ENCODE measurements around the gene CTSV. TPM values are rescaled to one million over a fixed set of nuclear protein-coding genes. Genes with fewer than 3 reads are reported as not detected.
"Not testable (repeated sequence)": the region's sequence is repeated elsewhere in the genome, so short reads cannot be mapped to it uniquely, and the experiment has no call there.

Gene CTSV
- polyA plus RNA-seq, 1 of the 3 experiments (the other 2 are of a cell fraction), result 3.1 TPM

GRCh38 chr9:96999733-97000132, 39.2 kb downstream of the CTSV start:
- H3K4me3 ChIP-seq (ENCODE audit: low read depth in 2 of 2, low read length in 1 of 2); H3K27me3 ChIP-seq (ENCODE audit: insufficient read depth); H3K36me3 ChIP-seq (replicated peaks in 1 of 2; ENCODE audit: control insufficient read depth in 1 of 2, insufficient read depth in 2 of 2, low read length in 1 of 2); H3K4me2 ChIP-seq; H3K4me1 ChIP-seq (ENCODE audit: control insufficient read depth in 1 of 2, insufficient read depth in 2 of 2, low read depth in 1 of 2, low read length in 1 of 2); POLR2A ChIA-PET; CTCF ChIA-PET; H3K9me2 ChIP-seq; H3K9me3 ChIP-seq; H3K27ac ChIP-seq (ENCODE audit: low read depth in 2 of 2, low read length in 1 of 2); H3F3A ChIP-seq (replicated peaks; ENCODE audit: insufficient read depth); H3K9ac ChIP-seq; H2AFZ ChIP-seq (ENCODE audit: low read depth); DNase-seq: not testable (repeated sequence)
- Histone ChIP-seq H3K79me2 (ENCODE audit: insufficient read depth) (peaks cover 86% of the 10 kb centered on the region), H4K20me1 (ENCODE audit: insufficient read depth) (peaks cover 43% of the 10 kb centered on the region)
- 100% methylated on average over 1 of the region's 1 CpG for WGBS (ENCODE audit: low lambda C conversion rate)

GRCh38 chr9:96997009-96997701, 41.8 kb downstream of the CTSV start:
- H3K4me1 ChIP-seq (ENCODE audit: control insufficient read depth in 1 of 2, insufficient read depth in 2 of 2, low read depth in 1 of 2, low read length in 1 of 2); DNase-seq; H3K4me3 ChIP-seq (ENCODE audit: low read depth in 2 of 2, low read length in 1 of 2); H3K9me3 ChIP-seq; H2AFZ ChIP-seq (ENCODE audit: low read depth); H3K36me3 ChIP-seq (replicated peaks in 1 of 2; ENCODE audit: control insufficient read depth in 1 of 2, insufficient read depth in 2 of 2, low read length in 1 of 2); POLR2A ChIA-PET; H3F3A ChIP-seq (replicated peaks; ENCODE audit: insufficient read depth); H3K4me2 ChIP-seq; H3K27me3 ChIP-seq (ENCODE audit: insufficient read depth); H3K9ac ChIP-seq; H3K9me2 ChIP-seq; H3K27ac ChIP-seq (ENCODE audit: low read depth in 2 of 2, low read length in 1 of 2); CTCF ChIA-PET: not testable (repeated sequence)
- Histone ChIP-seq H3K79me2 (ENCODE audit: insufficient read depth) (peaks cover 72% of the 10 kb centered on the region), H4K20me1 (ENCODE audit: insufficient read depth) (peaks cover 33% of the 10 kb centered on the region)
- WGBS (ENCODE audit: low lambda C conversion rate), result 100% methylated on average over 6 of the region's 6 CpGs

- DNase-seq; H3K36me3 ChIP-seq (replicated peaks in 1 of 2; ENCODE audit: control insufficient read depth in 1 of 2, insufficient read depth in 2 of 2, low read length in 1 of 2); H3K9me2 ChIP-seq; POLR2A ChIA-PET; H3K4me2 ChIP-seq; H3K27me3 ChIP-seq (ENCODE audit: insufficient read depth); H3K9ac ChIP-seq; CTCF ChIA-PET; H3K9me3 ChIP-seq; H3K27ac ChIP-seq (ENCODE audit: low read depth in 2 of 2, low read length in 1 of 2); H3K4me1 ChIP-seq (ENCODE audit: control insufficient read depth in 1 of 2, insufficient read depth in 2 of 2, low read depth in 1 of 2, low read length in 1 of 2); H2AFZ ChIP-seq (ENCODE audit: low read depth); H3K4me3 ChIP-seq (ENCODE audit: low read depth in 2 of 2, low read length in 1 of 2); H3F3A ChIP-seq (replicated peaks; ENCODE audit: insufficient read depth): not testable (repeated sequence)
- Histone ChIP-seq H4K20me1 (ENCODE audit: insufficient read depth) (peaks cover 22% of the 10 kb centered on the region), H3K79me2 (ENCODE audit: insufficient read depth) (peaks cover 66% of the 10 kb centered on the region)
- WGBS (ENCODE audit: low lambda C conversion rate), result no CpG with 5 or more reads among the region's 2 CpGs
These were observed 44.4 kb downstream of the CTSV start for GRCh38 chr9:96994531-96995016.

GRCh38 chr9:96992303-96992702, 46.6 kb downstream of the CTSV start:
- peaks cover 11% of the 10 kb centered on the region for H4K20me1 ChIP-seq (ENCODE audit: insufficient read depth)
- H3K9me2 ChIP-seq; H3F3A ChIP-seq (replicated peaks; ENCODE audit: insufficient read depth); H3K27ac ChIP-seq (ENCODE audit: low read depth in 2 of 2, low read length in 1 of 2); H3K27me3 ChIP-seq (ENCODE audit: insufficient read depth); H3K9ac ChIP-seq; H3K4me1 ChIP-seq (ENCODE audit: control insufficient read depth in 1 of 2, insufficient read depth in 2 of 2, low read depth in 1 of 2, low read length in 1 of 2); H2AFZ ChIP-seq (ENCODE audit: low read depth); CTCF ChIA-PET; H3K36me3 ChIP-seq (replicated peaks in 1 of 2; ENCODE audit: control insufficient read depth in 1 of 2, insufficient read depth in 2 of 2, low read length in 1 of 2); H3K4me2 ChIP-seq; H3K9me3 ChIP-seq; DNase-seq; POLR2A ChIA-PET; H3K4me3 ChIP-seq (ENCODE audit: low read depth in 2 of 2, low read length in 1 of 2): not testable (repeated sequence)
- peaks cover 57% of the 10 kb centered on the region for H3K79me2 ChIP-seq (ENCODE audit: insufficient read depth)
- WGBS (ENCODE audit: low lambda C conversion rate), result 100% methylated on average over 2 of the region's 2 CpGs

GRCh38 chr9:96989747-96990318, 49.1 kb downstream of the CTSV start:
- H4K20me1 ChIP-seq (ENCODE audit: insufficient read depth), result peaks cover 11% of the 10 kb centered on the region
- CTCF ChIA-PET; POLR2A ChIA-PET; H3K4me3 ChIP-seq (ENCODE audit: low read depth in 2 of 2, low read length in 1 of 2); H3K4me2 ChIP-seq; H3K4me1 ChIP-seq (ENCODE audit: control insufficient read depth in 1 of 2, insufficient read depth in 2 of 2, low read depth in 1 of 2, low read length in 1 of 2); DNase-seq; H3F3A ChIP-seq (replicated peaks; ENCODE audit: insufficient read depth); H3K27ac ChIP-seq (ENCODE audit: low read depth in 2 of 2, low read length in 1 of 2); H3K9ac ChIP-seq; H3K9me2 ChIP-seq; H2AFZ ChIP-seq (ENCODE audit: low read depth); H3K9me3 ChIP-seq; H3K27me3 ChIP-seq (ENCODE audit: insufficient read depth); H3K36me3 ChIP-seq (replicated peaks in 1 of 2; ENCODE audit: control insufficient read depth in 1 of 2, insufficient read depth in 2 of 2, low read length in 1 of 2): not testable (repeated sequence)
- H3K79me2 ChIP-seq (ENCODE audit: insufficient read depth), result peaks cover 61% of the 10 kb centered on the region
- WGBS (ENCODE audit: low lambda C conversion rate), result 93% methylated on average over 1 of the region's 1 CpG

GRCh38 chr9:96984887-96985286, 54.1 kb downstream of the CTSV start:
- H3K79me2 ChIP-seq (ENCODE audit: insufficient read depth), result peaks cover 64% of the 10 kb centered on the region
- H4K20me1 ChIP-seq (ENCODE audit: insufficient read depth); H3K9me3 ChIP-seq; POLR2A ChIA-PET; H3K4me1 ChIP-seq (ENCODE audit: control insufficient read depth in 1 of 2, insufficient read depth in 2 of 2, low read depth in 1 of 2, low read length in 1 of 2); H3K27me3 ChIP-seq (ENCODE audit: insufficient read depth); H3K36me3 ChIP-seq (replicated peaks in 1 of 2; ENCODE audit: control insufficient read depth in 1 of 2, insufficient read depth in 2 of 2, low read length in 1 of 2); DNase-seq; H3K9me2 ChIP-seq; H3K27ac ChIP-seq (ENCODE audit: low read depth in 2 of 2, low read length in 1 of 2); H3K9ac ChIP-seq; H3K4me3 ChIP-seq (ENCODE audit: low read depth in 2 of 2, low read length in 1 of 2); H2AFZ ChIP-seq (ENCODE audit: low read depth); CTCF ChIA-PET; H3K4me2 ChIP-seq; H3F3A ChIP-seq (replicated peaks; ENCODE audit: insufficient read depth): not testable (repeated sequence)
- 97% methylated on average over 2 of the region's 2 CpGs for WGBS (ENCODE audit: low lambda C conversion rate)

Data from SK-N-SH (cell line).